Liver (tissue), 9 donors: Measurements from ENCODE around the gene BRCA2. TPM values are rescaled to one million over a fixed set of nuclear protein-coding genes. Genes with fewer than 3 reads are reported as not detected.

Experiments
- DNase-seq: peaks from one replicate; pipeline ENCODE4 v3.0.0-alpha.2; 2017; ENCODE audit warnings: low spot score
- H3K27ac ChIP-seq, 2 donors: one replicate each; pipeline ENCODE4 v1.7.0; 2013; ENCODE audit warnings: inconsistent platforms in 2 of 2, low read length in 2 of 2, control low read depth in 1 of 2, low read depth in 1 of 2, mild to moderate bottlenecking in 1 of 2
- H3K27me3 ChIP-seq, 4 donors: one replicate each; pipeline versions ENCODE4 v1.6.1 to v1.7.0; 2013; ENCODE audit warnings: low read length in 3 of 4, inconsistent platforms in 1 of 4, mild to moderate bottlenecking in 1 of 4, moderate library complexity in 1 of 4; ENCODE audit not compliant: control insufficient read depth in 4 of 4, insufficient read depth in 4 of 4
- H3K36me3 ChIP-seq, 4 donors: one replicate each; pipeline versions ENCODE4 v1.6.1 to v1.7.0; 2013; ENCODE audit warnings: low read length in 3 of 4, mild to moderate bottlenecking in 3 of 4, low read depth in 1 of 4, moderate library complexity in 1 of 4; ENCODE audit not compliant: control insufficient read depth in 4 of 4, insufficient read depth in 3 of 4
- H3K4me1 ChIP-seq, 4 donors: one replicate each; pipeline versions ENCODE4 v1.6.1 to v1.7.0; 2013; ENCODE audit warnings: low read length in 3 of 4, mild to moderate bottlenecking in 3 of 4, moderate library complexity in 1 of 4; ENCODE audit not compliant: control insufficient read depth in 4 of 4, insufficient read depth in 4 of 4
- H3K4me3 ChIP-seq, 3 donors: one replicate each; pipeline versions ENCODE4 v1.6.1 to v1.7.0; 2013; ENCODE audit warnings: low read length in 3 of 3, control low read depth in 1 of 3, low read depth in 1 of 3, mild to moderate bottlenecking in 1 of 3
- H3K9ac ChIP-seq, 2 donors: one replicate each; pipeline ENCODE4 v1.7.0; 2013; ENCODE audit warnings: low read length in 2 of 2, mild to moderate bottlenecking in 2 of 2, moderate library complexity in 2 of 2, control low read depth in 1 of 2, low read depth in 1 of 2
- H3K9me3 ChIP-seq, 4 donors: one replicate each; pipeline versions ENCODE4 v1.6.1 to v1.7.0; 2013; ENCODE audit warnings: low read length in 3 of 4; ENCODE audit not compliant: control insufficient read depth in 4 of 4
- ATF3 ChIP-seq: IDR thresholded peaks from 2 replicates; pipeline ENCODE4 v1.6.1; 2016; ENCODE audit warnings: antibody characterized with exemption
- EGR1 ChIP-seq, 2 donors: IDR thresholded peaks; 2 replicates each; pipeline ENCODE4 v1.6.1; 2016 to 2018; ENCODE audit warnings: antibody characterized with exemption in 2 of 2, low read depth in 2 of 2
- FOXA1 ChIP-seq: IDR thresholded peaks from 2 replicates; pipeline ENCODE4 v1.6.1; 2016; ENCODE audit warnings: antibody characterized with exemption
- FOXA2 ChIP-seq: IDR thresholded peaks from 2 replicates; pipeline ENCODE4 v1.6.1; 2016; ENCODE audit warnings: antibody characterized with exemption
- HNF4G ChIP-seq: IDR thresholded peaks from 2 replicates; pipeline ENCODE4 v1.6.1; 2016; ENCODE audit warnings: antibody characterized with exemption
- SP1 ChIP-seq: IDR thresholded peaks from 2 replicates; pipeline ENCODE4 v1.6.1; 2018; ENCODE audit warnings: antibody characterized with exemption, mild to moderate bottlenecking
- TAF1 ChIP-seq: conservative IDR thresholded peaks from 2 replicates; pipeline ENCODE4 v1.6.1; 2016; ENCODE audit warnings: antibody characterized with exemption, mild to moderate bottlenecking
- YY1 ChIP-seq: IDR thresholded peaks from 2 replicates; pipeline ENCODE4 v1.6.1; 2016; ENCODE audit warnings: antibody characterized with exemption, mild to moderate bottlenecking
- WGBS: extraction: QIAGEN DNeasy Blood & Tissue Kit; methylation state at CpG from one replicate; pipeline ENCODE4 v1.1.7; 2013; 5-methylcytosine and 5-hydroxymethylcytosine counted together
- polyA plus RNA-seq, 2 donors: library from polyadenylated mRNA; stranded (reverse) in 1 of 2; unstranded in 1 of 2; fragments of 200-250 nt in 1 of 2; fragments of >200 nt in 1 of 2; fragmentation: Nextera tagmentation in 1 of 2; extraction: Ambion mirVana in 1 of 2; gene quantifications; one replicate each; pipeline versions ENCODE4 v1.2.1 to v1.2.3, GENCODE V29; 2013 to 2015
- total RNA-seq, 2 donors: library from RNA; depleted of rRNA; stranded (reverse); fragments of >200 nt; gene quantifications; one replicate each; pipeline ENCODE4 v1.2.3, GENCODE V29; 2014
- TF ChIP-seq, protein P1 (sequence below): IDR thresholded peaks from 2 replicates; pipeline ENCODE4 v1.6.1; 2016; ENCODE audit warnings: antibody characterized with exemption
- TF ChIP-seq, protein P2 (sequence below): IDR thresholded peaks from 2 replicates; pipeline ENCODE4 v1.6.1; 2016; ENCODE audit warnings: antibody characterized with exemption, mild to moderate bottlenecking
- donor health status: healthy.
- donor health status: healthy.
- donor health status: healthy.
- donor health status: healthy.
- donor health status: healthy.

Gene BRCA2
- total and polyA plus RNA-seq, 4 donors: 0.39 to 10.8 (median 0.86) TPM

GRCh38 chr13:32311188-32311897, 4.0 kb upstream of the BRCA2 start (continued):
- TF ChIP-seq SP1: no peak

DNA sequence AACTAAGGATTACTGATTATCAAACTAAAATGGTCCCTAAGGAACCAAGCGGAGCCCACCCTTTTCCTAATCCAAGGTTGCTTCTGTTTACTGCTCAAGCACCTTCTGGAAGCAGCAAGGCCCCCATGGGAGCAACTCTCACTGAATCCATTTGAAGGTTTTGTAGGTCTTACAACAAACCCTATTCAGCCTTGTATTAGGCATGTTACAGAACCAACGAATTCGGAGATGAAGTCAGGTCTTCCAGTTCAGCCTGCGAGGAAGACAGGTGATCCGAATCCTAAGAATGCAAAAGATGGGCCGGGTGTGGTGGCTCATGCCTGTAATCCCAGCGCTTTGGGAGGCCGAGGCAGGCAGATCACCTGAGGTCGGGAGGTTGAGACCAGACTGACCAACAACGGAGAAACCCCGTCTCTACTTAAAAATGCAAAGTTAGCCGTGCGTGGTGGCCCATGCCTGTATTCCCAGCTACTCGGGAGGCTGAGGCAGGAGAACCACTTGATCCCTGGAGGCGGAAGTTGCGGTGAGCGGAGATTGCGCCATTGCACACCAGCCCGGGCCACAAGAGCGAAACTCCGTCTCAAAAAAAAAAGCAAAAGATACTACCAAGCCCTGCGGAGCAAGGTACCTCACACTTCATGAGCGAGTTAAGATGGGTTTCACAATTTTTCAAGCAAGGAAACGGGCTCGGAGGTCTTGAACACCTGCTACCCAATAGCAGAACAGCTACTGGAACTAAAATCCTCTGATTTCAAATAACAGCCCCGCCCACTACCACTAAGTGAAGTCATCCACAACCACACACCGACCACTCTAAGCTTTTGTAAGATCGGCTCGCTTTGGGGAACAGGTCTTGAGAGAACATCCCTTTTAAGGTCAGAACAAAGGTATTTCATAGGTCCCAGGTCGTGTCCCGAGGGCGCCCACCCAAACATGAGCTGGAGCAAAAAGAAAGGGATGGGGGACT, 754 bp upstream of the BRCA2 start:
- peak; percentile 67 for DNase-seq
- Histone ChIP-seq H3K9me3 (no peaks in the 10 kb centered on the region), H3K9ac (peak overlapping the region; percentile 88), H3K4me3 (peak overlapping the region; percentile 73 to 92 (median 88)), H3K27ac (peak overlapping the region; percentile 78 to 96), H3K36me3 (no peaks in the 10 kb centered on the region), H3K27me3 (no peaks in the 10 kb centered on the region), H3K4me1 (peaks cover 2 to 6% (median 3%) of the 10 kb centered on the region in 4 donors)
- WGBS: 72% methylated on average over 32 of the region's 32 CpGs
- TF ChIP-seq, protein P1, sequence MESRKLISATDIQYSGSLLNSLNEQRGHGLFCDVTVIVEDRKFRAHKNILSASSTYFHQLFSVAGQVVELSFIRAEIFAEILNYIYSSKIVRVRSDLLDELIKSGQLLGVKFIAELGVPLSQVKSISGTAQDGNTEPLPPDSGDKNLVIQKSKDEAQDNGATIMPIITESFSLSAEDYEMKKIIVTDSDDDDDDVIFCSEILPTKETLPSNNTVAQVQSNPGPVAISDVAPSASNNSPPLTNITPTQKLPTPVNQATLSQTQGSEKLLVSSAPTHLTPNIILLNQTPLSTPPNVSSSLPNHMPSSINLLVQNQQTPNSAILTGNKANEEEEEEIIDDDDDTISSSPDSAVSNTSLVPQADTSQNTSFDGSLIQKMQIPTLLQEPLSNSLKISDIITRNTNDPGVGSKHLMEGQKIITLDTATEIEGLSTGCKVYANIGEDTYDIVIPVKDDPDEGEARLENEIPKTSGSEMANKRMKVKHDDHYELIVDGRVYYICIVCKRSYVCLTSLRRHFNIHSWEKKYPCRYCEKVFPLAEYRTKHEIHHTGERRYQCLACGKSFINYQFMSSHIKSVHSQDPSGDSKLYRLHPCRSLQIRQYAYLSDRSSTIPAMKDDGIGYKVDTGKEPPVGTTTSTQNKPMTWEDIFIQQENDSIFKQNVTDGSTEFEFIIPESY: no peak
- TF ChIP-seq EGR1 (IDR thresholded peaks at IDR 0.05; ENCODE audit: low read depth in 2 of 2) (no peak), TAF1 (no peak), FOXA2 (no peak)

DNA sequence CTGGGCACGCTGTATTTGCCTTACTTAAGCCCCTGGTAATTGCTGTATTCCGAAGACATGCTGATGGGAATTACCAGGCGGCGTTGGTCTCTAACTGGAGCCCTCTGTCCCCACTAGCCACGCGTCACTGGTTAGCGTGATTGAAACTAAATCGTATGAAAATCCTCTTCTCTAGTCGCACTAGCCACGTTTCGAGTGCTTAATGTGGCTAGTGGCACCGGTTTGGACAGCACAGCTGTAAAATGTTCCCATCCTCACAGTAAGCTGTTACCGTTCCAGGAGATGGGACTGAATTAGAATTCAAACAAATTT, 676 bp downstream of the BRCA2 start:
- no peaks in the 10 kb centered on the region for H3K36me3 ChIP-seq
- H3K4me3 ChIP-seq: peak overlapping the region; percentile 73 to 92 (median 88)
- DNase-seq: no peak
- no peak for TF ChIP-seq SP1
- TF ChIP-seq FOXA1: no peak
- no peak for TF ChIP-seq HNF4G
- TF ChIP-seq ATF3: peak; percentile 31
- TF ChIP-seq YY1: peak; percentile 16
- TF ChIP-seq, protein P2, sequence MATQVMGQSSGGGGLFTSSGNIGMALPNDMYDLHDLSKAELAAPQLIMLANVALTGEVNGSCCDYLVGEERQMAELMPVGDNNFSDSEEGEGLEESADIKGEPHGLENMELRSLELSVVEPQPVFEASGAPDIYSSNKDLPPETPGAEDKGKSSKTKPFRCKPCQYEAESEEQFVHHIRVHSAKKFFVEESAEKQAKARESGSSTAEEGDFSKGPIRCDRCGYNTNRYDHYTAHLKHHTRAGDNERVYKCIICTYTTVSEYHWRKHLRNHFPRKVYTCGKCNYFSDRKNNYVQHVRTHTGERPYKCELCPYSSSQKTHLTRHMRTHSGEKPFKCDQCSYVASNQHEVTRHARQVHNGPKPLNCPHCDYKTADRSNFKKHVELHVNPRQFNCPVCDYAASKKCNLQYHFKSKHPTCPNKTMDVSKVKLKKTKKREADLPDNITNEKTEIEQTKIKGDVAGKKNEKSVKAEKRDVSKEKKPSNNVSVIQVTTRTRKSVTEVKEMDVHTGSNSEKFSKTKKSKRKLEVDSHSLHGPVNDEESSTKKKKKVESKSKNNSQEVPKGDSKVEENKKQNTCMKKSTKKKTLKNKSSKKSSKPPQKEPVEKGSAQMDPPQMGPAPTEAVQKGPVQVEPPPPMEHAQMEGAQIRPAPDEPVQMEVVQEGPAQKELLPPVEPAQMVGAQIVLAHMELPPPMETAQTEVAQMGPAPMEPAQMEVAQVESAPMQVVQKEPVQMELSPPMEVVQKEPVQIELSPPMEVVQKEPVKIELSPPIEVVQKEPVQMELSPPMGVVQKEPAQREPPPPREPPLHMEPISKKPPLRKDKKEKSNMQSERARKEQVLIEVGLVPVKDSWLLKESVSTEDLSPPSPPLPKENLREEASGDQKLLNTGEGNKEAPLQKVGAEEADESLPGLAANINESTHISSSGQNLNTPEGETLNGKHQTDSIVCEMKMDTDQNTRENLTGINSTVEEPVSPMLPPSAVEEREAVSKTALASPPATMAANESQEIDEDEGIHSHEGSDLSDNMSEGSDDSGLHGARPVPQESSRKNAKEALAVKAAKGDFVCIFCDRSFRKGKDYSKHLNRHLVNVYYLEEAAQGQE: peak; percentile 30
- peak overlapping the region; percentile 88 to 89 for H3K9ac ChIP-seq
- peaks cover 2 to 6% (median 3%) of the 10 kb centered on the region in 4 donors for H3K4me1 ChIP-seq
- WGBS: under 1% methylated on average over 13 of the region's 13 CpGs
- H3K9me3 ChIP-seq: no peaks in the 10 kb centered on the region
- peak overlapping the region; percentile 78 to 96 for H3K27ac ChIP-seq
- no peaks in the 10 kb centered on the region for H3K27me3 ChIP-seq
